DND-41 (cell line): ENCODE data around the gene IDH1.

Experiments used
- ATAC-seq: fragments of 200-7000 bp; cut with Tn5 transposase; 3 replicates; pipeline ENCODE4 v1.9.1; 2021; ENCODE audit warnings: low read depth; ENCODE audit not compliant: insufficient read depth
- DNase-seq: peaks from one replicate; pipeline ENCODE4 v3.0.0-alpha.2; 2020
- H2AFZ ChIP-seq: 2 replicates; pipeline ENCODE4 v1.6.0; 2012; ENCODE audit warnings: low read depth, low read length
- H3K27ac ChIP-seq: 2 replicates; pipeline ENCODE4 v1.5.1; 2012; ENCODE audit warnings: low read length, inconsistent platforms
- H3K27me3 ChIP-seq: fragments of 200-600 bp; sonication (generic); 2 replicates; pipeline ENCODE4 v1.6.0; 2012; ENCODE audit warnings: low read length, mild to moderate bottlenecking, inconsistent platforms; ENCODE audit not compliant: insufficient read depth, poor library complexity
- H3K36me3 ChIP-seq: 2 replicates; pipeline ENCODE4 v1.5.1; 2012; ENCODE audit warnings: low read length, inconsistent platforms; ENCODE audit not compliant: insufficient read depth
- H3K4me1 ChIP-seq: 2 replicates; pipeline ENCODE4 v1.5.1; 2012; ENCODE audit warnings: mild to moderate bottlenecking, low read length; ENCODE audit not compliant: insufficient read depth
- H3K4me2 ChIP-seq: 2 replicates; pipeline ENCODE4 v1.6.0; 2012; ENCODE audit warnings: mild to moderate bottlenecking, moderate library complexity, low read length, inconsistent platforms; ENCODE audit not compliant: insufficient read depth
- H3K4me3 ChIP-seq, 2 experiments: fragments of 200-600 bp in 1 of 2; shearing (Covaris generic) in 1 of 2; 2 replicates each; pipeline ENCODE4 v1.5.1; 2012 to 2016; ENCODE audit warnings: inconsistent platforms in 2 of 2, low read length in 2 of 2, mild to moderate bottlenecking in 2 of 2, low read depth in 1 of 2, moderate library complexity in 1 of 2
- H3K79me2 ChIP-seq: 2 replicates; pipeline ENCODE4 v1.6.0; 2012; ENCODE audit warnings: low read length, inconsistent platforms; ENCODE audit not compliant: insufficient read depth
- H3K9ac ChIP-seq: 2 replicates; pipeline ENCODE4 v1.6.0; 2012; ENCODE audit warnings: low read depth, mild to moderate bottlenecking, inconsistent platforms, low read length, moderate library complexity
- H3K9me3 ChIP-seq: 2 replicates; pipeline ENCODE4 v1.5.1; 2012; ENCODE audit warnings: low read length, moderate library complexity, mild to moderate bottlenecking, inconsistent platforms; ENCODE audit not compliant: insufficient read depth, severe bottlenecking
- H4K20me1 ChIP-seq: 2 replicates; pipeline ENCODE4 v1.6.0; 2012; ENCODE audit warnings: low read length; ENCODE audit not compliant: insufficient read depth
- CTCF ChIP-seq: IDR thresholded peaks from 2 replicates; pipeline ENCODE4 v1.5.1; 2012; ENCODE audit warnings: borderline replicate concordance, low read length, moderate library complexity, mild to moderate bottlenecking; ENCODE audit not compliant: poor library complexity, severe bottlenecking; ENCODE audit errors: extremely low read depth
- EZH2 ChIP-seq: IDR thresholded peaks from 3 replicates; pipeline ENCODE4 v1.6.1; 2012; ENCODE audit warnings: borderline replicate concordance, low read depth, mild to moderate bottlenecking, moderate library complexity, low read length, inconsistent platforms; ENCODE audit not compliant: severe bottlenecking

Gene IDH1

GRCh38 chr2:208256192-208256782 is 1.4 kb upstream of the IDH1 start:
- Histone ChIP-seq H3K9ac (no peak overlapping the region), H3K79me2 (peaks cover 32% of the 10 kb centered on the region), H3K27me3 (no peaks in the 10 kb centered on the region), H3K9me3 (no peaks in the 10 kb centered on the region), H3K4me3 (no peak overlapping the region), H3K4me1 (peaks cover 34% of the 10 kb centered on the region), H3K36me3 (peaks cover 27% of the 10 kb centered on the region), H3K27ac (no peak overlapping the region), H2AFZ (no peak overlapping the region), H3K4me2 (no peak overlapping the region), H4K20me1 (peaks cover 14% of the 10 kb centered on the region)
- ATAC-seq (no peak), DNase-seq (no peak)
- TF ChIP-seq CTCF, result peak; percentile 42
- TF ChIP-seq EZH2, result no peak

GRCh38 chr2:208255557-208256106 is 761 bp upstream of the IDH1 start:
- H3K27me3 ChIP-seq, result no peaks in the 10 kb centered on the region
- H3K9me3 ChIP-seq, result no peaks in the 10 kb centered on the region
- peaks cover 34% of the 10 kb centered on the region for H3K79me2 ChIP-seq
- H2AFZ ChIP-seq, result peak overlapping the region; percentile 96
- ATAC-seq (no peak), DNase-seq (no peak)
- H3K9ac ChIP-seq, result peak overlapping the region; percentile 65
- peak overlapping the region; percentile 90 to 98 for H3K4me3 ChIP-seq
- H4K20me1 ChIP-seq, result peaks cover 14% of the 10 kb centered on the region
- H3K4me2 ChIP-seq, result peak overlapping the region; percentile 66
- peaks cover 33% of the 10 kb centered on the region for H3K36me3 ChIP-seq
- TF ChIP-seq CTCF, result no peak
- no peak for TF ChIP-seq EZH2
- H3K4me1 ChIP-seq, result peaks cover 36% of the 10 kb centered on the region
- peak overlapping the region; percentile 84 for H3K27ac ChIP-seq

- no peak for TF ChIP-seq EZH2
- peak; percentile 82 for TF ChIP-seq CTCF
- H3K9ac ChIP-seq, result peak overlapping the region; percentile 65
- peaks cover 36% of the 10 kb centered on the region for H3K4me1 ChIP-seq
- no peaks in the 10 kb centered on the region for H3K27me3 ChIP-seq
- peaks cover 14% of the 10 kb centered on the region for H4K20me1 ChIP-seq
- peak overlapping the region; percentile 66 for H3K4me2 ChIP-seq
- H3K79me2 ChIP-seq, result peaks cover 34% of the 10 kb centered on the region
- ATAC-seq, result peak; percentile 85
- H2AFZ ChIP-seq, result peak overlapping the region; percentile 87
- peak overlapping the region; percentile 84 for H3K27ac ChIP-seq
- peak; percentile 92 for DNase-seq
- peaks cover 46% of the 10 kb centered on the region for H3K36me3 ChIP-seq
- H3K9me3 ChIP-seq, result no peaks in the 10 kb centered on the region
- peak overlapping the region; percentile 90 to 98 for H3K4me3 ChIP-seq
These were observed 577 bp downstream of the IDH1 start for GRCh38 chr2:208254118-208254870.
